Uterus (tissue), 4 donors: ENCODE data around the gene MYH14. TPM values are rescaled to one million over a fixed set of nuclear protein-coding genes. Genes with fewer than 3 reads are reported as not detected.
"Not testable (repeated sequence)": the region's sequence is repeated elsewhere in the genome, so short reads cannot be mapped to it uniquely, and the experiment has no call there.

Source experiments
- DNase-seq, 2 donors: peaks; one replicate each; pipeline ENCODE4 v3.0.0-alpha.2; 2019 to 2020
- H3K27ac ChIP-seq, 2 donors: fragments of 200-600 bp; sonication (generic); 1 replicate in 1 of 2; 2 replicates in 1 of 2; pipeline ENCODE4 v1.5.1; 2016 to 2018
- H3K27me3 ChIP-seq, 2 donors: fragments of 200-600 bp; sonication (generic); one replicate each; pipeline ENCODE4 v1.5.1; 2018 to 2019; ENCODE audit warnings: control low read depth in 1 of 2
- H3K36me3 ChIP-seq, 2 donors: fragments of 200-600 bp; sonication (generic); one replicate each; pipeline ENCODE4 v1.5.1; 2019; ENCODE audit warnings: control low read depth in 1 of 2
- H3K4me1 ChIP-seq, 2 donors: fragments of 200-600 bp; sonication (generic); one replicate each; pipeline ENCODE4 v1.5.1; 2018 to 2019; ENCODE audit warnings: control low read depth in 1 of 2
- H3K4me3 ChIP-seq, 2 donors: fragments of 200-600 bp; sonication (generic); 1 replicate in 1 of 2; 2 replicates in 1 of 2; pipeline ENCODE4 v1.5.1; 2018 to 2019; ENCODE audit warnings: mild to moderate bottlenecking in 1 of 2
- H3K9me3 ChIP-seq, 2 donors: fragments of 200-600 bp; sonication (generic); one replicate each; pipeline ENCODE4 v1.5.1; 2019; ENCODE audit warnings: control low read depth in 1 of 2
- POLR2A ChIP-seq, 2 donors: fragments of 450-650 bp; IDR thresholded peaks; one replicate each; pipeline ENCODE4 v1.6.1; 2016; ENCODE audit warnings: antibody characterized with exemption in 2 of 2, mild to moderate bottlenecking in 1 of 2, moderate library complexity in 1 of 2
- intact Hi-C: fragments of 100-400 bp; cut with DNase I; formaldehyde crosslinking; loops from one replicate; pipeline ENCODE4 v1.15.1; 2023; ENCODE audit warnings: low total_unique reads
- total RNA-seq, 4 donors: library from RNA; depleted of rRNA in 3 of 4; stranded (reverse); fragments of >200 nt in 3 of 4; gene quantifications; one replicate each; pipeline versions ENCODE4 v1.1.0 to v1.2.4, GENCODE V29; 2014 to 2023
- TF ChIP-seq, protein P1 (sequence below), 4 experiments: fragments of 200-600 bp in 2 of 4; fragments of 450-650 bp in 2 of 4; sonication (generic) in 2 of 4; IDR thresholded peaks; one replicate each; pipeline ENCODE4 v1.5.1; 2016 to 2019; ENCODE audit warnings: antibody characterized with exemption in 4 of 4, mild to moderate bottlenecking in 2 of 4, moderate library complexity in 1 of 4
- donor health status: DM: yes; HTN: yes; CAD: no.

Gene MYH14
- total RNA-seq, 4 donors from 2014 or later = 0.77 to 22.1 (median 1.4) TPM

- H3K4me1 ChIP-seq = no peaks in the 10 kb centered on the region
- TF ChIP-seq, protein P1, sequence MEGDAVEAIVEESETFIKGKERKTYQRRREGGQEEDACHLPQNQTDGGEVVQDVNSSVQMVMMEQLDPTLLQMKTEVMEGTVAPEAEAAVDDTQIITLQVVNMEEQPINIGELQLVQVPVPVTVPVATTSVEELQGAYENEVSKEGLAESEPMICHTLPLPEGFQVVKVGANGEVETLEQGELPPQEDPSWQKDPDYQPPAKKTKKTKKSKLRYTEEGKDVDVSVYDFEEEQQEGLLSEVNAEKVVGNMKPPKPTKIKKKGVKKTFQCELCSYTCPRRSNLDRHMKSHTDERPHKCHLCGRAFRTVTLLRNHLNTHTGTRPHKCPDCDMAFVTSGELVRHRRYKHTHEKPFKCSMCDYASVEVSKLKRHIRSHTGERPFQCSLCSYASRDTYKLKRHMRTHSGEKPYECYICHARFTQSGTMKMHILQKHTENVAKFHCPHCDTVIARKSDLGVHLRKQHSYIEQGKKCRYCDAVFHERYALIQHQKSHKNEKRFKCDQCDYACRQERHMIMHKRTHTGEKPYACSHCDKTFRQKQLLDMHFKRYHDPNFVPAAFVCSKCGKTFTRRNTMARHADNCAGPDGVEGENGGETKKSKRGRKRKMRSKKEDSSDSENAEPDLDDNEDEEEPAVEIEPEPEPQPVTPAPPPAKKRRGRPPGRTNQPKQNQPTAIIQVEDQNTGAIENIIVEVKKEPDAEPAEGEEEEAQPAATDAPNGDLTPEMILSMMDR (IDR thresholded peaks at IDR 0.05) = no peak
- no peak for TF ChIP-seq POLR2A (IDR thresholded peaks at IDR 0.05)
- no peaks in the 10 kb centered on the region for H3K27me3 ChIP-seq
- intact Hi-C loops = no loop called here
- no peak overlapping the region for H3K4me3 ChIP-seq
- no peak overlapping the region for H3K27ac ChIP-seq
- no peak for DNase-seq
- no peaks in the 10 kb centered on the region for H3K9me3 ChIP-seq
- no peaks in the 10 kb centered on the region for H3K36me3 ChIP-seq
Observed at GRCh38 chr19:50230379-50231351, 27.2 kb downstream of the MYH14 start.

- H3K4me1 ChIP-seq, H3K27ac ChIP-seq, H3K36me3 ChIP-seq, DNase-seq, intact Hi-C loops, H3K27me3 ChIP-seq, H3K9me3 ChIP-seq, H3K4me3 ChIP-seq: not testable (repeated sequence)
Observed at GRCh38 chr19:50231417-50231816, 28.0 kb downstream of the MYH14 start.

DNA sequence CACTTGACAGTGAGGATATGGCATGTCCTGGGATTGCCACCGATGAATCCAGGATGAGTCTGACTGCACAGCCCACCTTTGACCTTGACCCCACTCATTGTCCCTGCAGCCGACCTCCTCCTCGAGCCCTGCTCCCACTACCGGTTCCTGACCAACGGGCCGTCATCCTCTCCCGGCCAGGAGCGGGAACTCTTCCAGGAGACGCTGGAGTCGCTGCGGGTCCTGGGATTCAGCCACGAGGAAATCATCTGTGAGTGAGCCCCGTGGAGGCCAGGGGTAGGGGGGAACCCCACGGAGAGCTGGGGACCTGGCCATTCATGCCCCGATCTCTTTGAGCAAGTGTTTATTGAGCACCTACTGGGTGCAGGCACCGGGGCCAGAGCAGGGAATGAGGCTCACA, 28.4 kb downstream of the MYH14 start:
- H3K4me3 ChIP-seq = no peak overlapping the region
- no peaks in the 10 kb centered on the region for H3K27me3 ChIP-seq
- TF ChIP-seq POLR2A (IDR thresholded peaks at IDR 0.05) = no peak
- TF ChIP-seq, protein P1 (IDR thresholded peaks at IDR 0.05) = no peak
- DNase-seq = no peak
- H3K36me3 ChIP-seq = no peaks in the 10 kb centered on the region
- no peaks in the 10 kb centered on the region for H3K9me3 ChIP-seq
- no peak overlapping the region for H3K27ac ChIP-seq
- no peaks in the 10 kb centered on the region for H3K4me1 ChIP-seq
- intact Hi-C loops = no loop called here

GRCh38 chr19:50232600-50232999, 29.2 kb downstream of the MYH14 start:
- intact Hi-C loops = no loop called here
- no peaks in the 10 kb centered on the region for H3K4me1 ChIP-seq
- H3K9me3 ChIP-seq = no peaks in the 10 kb centered on the region
- H3K27ac ChIP-seq = no peak overlapping the region
- no peaks in the 10 kb centered on the region for H3K27me3 ChIP-seq
- H3K36me3 ChIP-seq = no peaks in the 10 kb centered on the region
- TF ChIP-seq POLR2A (IDR thresholded peaks at IDR 0.05) = no peak
- TF ChIP-seq, protein P1 (IDR thresholded peaks at IDR 0.05) = no peak
- DNase-seq = no peak
- H3K4me3 ChIP-seq = no peak overlapping the region

- intact Hi-C loops = no loop called here
- DNase-seq = no peak
- no peaks in the 10 kb centered on the region for H3K36me3 ChIP-seq
- no peaks in the 10 kb centered on the region for H3K4me1 ChIP-seq
- TF ChIP-seq, protein P1 (IDR thresholded peaks at IDR 0.05) = no peak
- no peak for TF ChIP-seq POLR2A (IDR thresholded peaks at IDR 0.05)
- no peaks in the 10 kb centered on the region for H3K9me3 ChIP-seq
- H3K4me3 ChIP-seq = no peak overlapping the region
- no peak overlapping the region for H3K27ac ChIP-seq
- H3K27me3 ChIP-seq = no peaks in the 10 kb centered on the region
Observed at GRCh38 chr19:50233308-50233910, 30.0 kb downstream of the MYH14 start.

- H3K9me3 ChIP-seq, H3K36me3 ChIP-seq, H3K27ac ChIP-seq, DNase-seq, H3K4me1 ChIP-seq, H3K27me3 ChIP-seq, intact Hi-C loops, H3K4me3 ChIP-seq: not testable (repeated sequence)
Observed at GRCh38 chr19:50237493-50237892, 34.1 kb downstream of the MYH14 start.
